ENCODE measurements around the gene TAS1R1.
A peak's percentile ranks its signal among the peaks of the same experiment; 100 is the strongest.
"Not testable (repeated sequence)": the region's sequence is repeated elsewhere in the genome, so short reads cannot be mapped to it uniquely, and the experiment has no call there.

The TAS1R1 gene

GRCh38 chr1:6597777-6598131, 42.6 kb downstream of the TAS1R1 start:
- H3K36me3 ChIP-seq (ENCODE audit: control insufficient read depth, insufficient read depth, low read length): peaks cover 48% of the 10 kb centered on the region
- no peaks in the 10 kb centered on the region for H3K9me3 ChIP-seq (ENCODE audit: control insufficient read depth, low read length)
- H3K4me1 ChIP-seq (ENCODE audit: control insufficient read depth, insufficient read depth, low read length, poor library complexity, severe bottlenecking): peaks cover 25% of the 10 kb centered on the region
- no peaks in the 10 kb centered on the region for H3K27me3 ChIP-seq (replicated peaks; ENCODE audit: control insufficient read depth, insufficient read depth, low read length, poor library complexity, severe bottlenecking)
- H3K27ac ChIP-seq (ENCODE audit: insufficient read depth, low read length, poor library complexity, severe bottlenecking): no peak overlapping the region
- no peak for DNase-seq
- no peak overlapping the region for H3K4me3 ChIP-seq (ENCODE audit: insufficient read depth, low read depth, low read length, poor library complexity, severe bottlenecking)

- peaks cover 36% of the 10 kb centered on the region for H3K4me1 ChIP-seq (ENCODE audit: control insufficient read depth, insufficient read depth, low read length, poor library complexity, severe bottlenecking)
Measured at GRCh38 chr1:6599141-6599975, 44.3 kb downstream of the TAS1R1 start.

DNA sequence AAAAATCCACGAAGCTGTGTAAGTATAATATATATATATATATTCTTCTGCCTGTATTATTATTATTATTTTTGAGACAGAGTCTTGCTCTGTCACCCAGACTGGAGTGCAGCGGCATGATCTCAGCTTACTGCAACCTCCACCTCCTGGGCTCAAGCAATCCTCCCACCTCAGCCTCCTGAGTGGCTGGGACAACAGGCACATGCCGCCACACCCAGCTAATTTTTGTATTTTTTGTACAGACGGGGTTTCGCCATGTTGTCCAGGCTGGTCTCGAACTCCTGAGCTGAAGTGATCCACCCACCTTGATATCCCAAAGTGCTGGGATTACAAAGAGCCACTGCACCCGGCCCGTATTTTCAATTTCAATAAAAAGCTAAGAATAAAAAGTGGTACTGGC, 44.9 kb downstream of the TAS1R1 start:
- Histone ChIP-seq H3K4me3 (ENCODE audit: insufficient read depth, low read depth, low read length, poor library complexity, severe bottlenecking) (peak overlapping the region; percentile 95), H3K4me1 (ENCODE audit: control insufficient read depth, insufficient read depth, low read length, poor library complexity, severe bottlenecking) (peaks cover 37% of the 10 kb centered on the region), H3K36me3 (ENCODE audit: control insufficient read depth, insufficient read depth, low read length) (peaks cover 33% of the 10 kb centered on the region), H3K27ac (ENCODE audit: insufficient read depth, low read length, poor library complexity, severe bottlenecking) (peak overlapping the region; percentile 97)
- DNase-seq; H3K9me3 ChIP-seq (ENCODE audit: control insufficient read depth, low read length); H3K27me3 ChIP-seq (replicated peaks; ENCODE audit: control insufficient read depth, insufficient read depth, low read length, poor library complexity, severe bottlenecking): not testable (repeated sequence)

More at GRCh38 chr1:6599141-6599975, 44.3 kb downstream of the TAS1R1 start:
- Histone ChIP-seq H3K9me3 (ENCODE audit: control insufficient read depth, low read length) (no peaks in the 10 kb centered on the region), H3K27ac (ENCODE audit: insufficient read depth, low read length, poor library complexity, severe bottlenecking) (peak overlapping the region; percentile 50), H3K36me3 (ENCODE audit: control insufficient read depth, insufficient read depth, low read length) (peaks cover 33% of the 10 kb centered on the region), H3K4me3 (ENCODE audit: insufficient read depth, low read depth, low read length, poor library complexity, severe bottlenecking) (peak overlapping the region; percentile 48), H3K27me3 (replicated peaks; ENCODE audit: control insufficient read depth, insufficient read depth, low read length, poor library complexity, severe bottlenecking) (no peaks in the 10 kb centered on the region)
- peak; percentile 34 to 43 (median 35) for DNase-seq

- Histone ChIP-seq H3K27ac (ENCODE audit: insufficient read depth, low read length, poor library complexity, severe bottlenecking) (peak overlapping the region; percentile 97), H3K4me3 (ENCODE audit: insufficient read depth, low read depth, low read length, poor library complexity, severe bottlenecking) (peak overlapping the region; percentile 95), H3K27me3 (replicated peaks; ENCODE audit: control insufficient read depth, insufficient read depth, low read length, poor library complexity, severe bottlenecking) (no peaks in the 10 kb centered on the region), H3K4me1 (ENCODE audit: control insufficient read depth, insufficient read depth, low read length, poor library complexity, severe bottlenecking) (peaks cover 37% of the 10 kb centered on the region), H3K9me3 (ENCODE audit: control insufficient read depth, low read length) (no peaks in the 10 kb centered on the region), H3K36me3 (ENCODE audit: control insufficient read depth, insufficient read depth, low read length) (peaks cover 27% of the 10 kb centered on the region)
- no peak for DNase-seq
Measured at GRCh38 chr1:6600410-6601048, 45.4 kb downstream of the TAS1R1 start.

DNA sequence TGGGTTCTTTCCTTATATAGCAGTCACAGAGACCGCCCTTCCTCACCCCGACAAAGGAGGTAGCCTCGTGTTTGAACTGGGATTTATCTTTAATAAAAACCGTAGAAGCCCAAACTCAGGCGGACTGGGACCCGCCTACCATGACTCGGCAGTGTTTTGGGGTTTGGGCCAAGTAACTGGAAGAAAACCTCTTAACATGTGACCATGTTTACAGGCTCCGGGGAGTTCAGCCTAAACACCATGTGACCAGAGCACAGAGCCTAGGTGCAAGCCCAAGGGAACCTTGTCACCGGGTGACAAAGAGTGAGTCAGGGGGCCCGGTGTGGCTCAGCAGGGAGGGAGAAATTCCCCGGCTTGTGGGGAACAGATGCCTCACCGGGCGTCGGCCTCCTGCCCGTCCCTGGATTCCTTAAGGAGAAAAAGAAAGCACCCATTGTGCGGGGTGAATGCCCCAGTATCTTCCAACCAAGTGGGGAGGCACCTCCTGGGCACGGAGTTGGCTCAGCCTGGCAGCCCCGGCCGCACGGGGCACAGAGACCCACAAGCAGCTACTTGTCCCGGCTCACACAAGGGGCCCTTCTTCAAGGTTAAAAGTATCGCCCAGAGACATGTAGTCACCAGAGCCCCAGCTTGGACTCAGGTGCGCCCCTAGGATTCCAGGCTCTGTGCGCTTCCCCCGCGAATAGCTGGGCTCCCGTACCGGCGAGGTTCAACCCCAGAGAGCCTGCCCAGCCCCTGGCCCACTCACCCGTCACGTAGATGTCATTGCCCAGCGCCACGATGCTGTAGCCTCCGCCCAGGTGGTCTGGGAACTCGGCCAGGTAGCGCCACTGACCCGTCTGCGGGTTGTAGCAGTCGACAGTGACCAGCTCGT, 46.2 kb downstream of the TAS1R1 start:
- Histone ChIP-seq H3K36me3 (ENCODE audit: control insufficient read depth, insufficient read depth, low read length) (peaks cover 26% of the 10 kb centered on the region), H3K4me1 (ENCODE audit: control insufficient read depth, insufficient read depth, low read length, poor library complexity, severe bottlenecking) (peaks cover 37% of the 10 kb centered on the region), H3K27ac (ENCODE audit: insufficient read depth, low read length, poor library complexity, severe bottlenecking) (peak overlapping the region; percentile 97), H3K27me3 (replicated peaks; ENCODE audit: control insufficient read depth, insufficient read depth, low read length, poor library complexity, severe bottlenecking) (no peaks in the 10 kb centered on the region), H3K9me3 (ENCODE audit: control insufficient read depth, low read length) (no peaks in the 10 kb centered on the region), H3K4me3 (ENCODE audit: insufficient read depth, low read depth, low read length, poor library complexity, severe bottlenecking) (peak overlapping the region; percentile 95)
- peak; percentile 54 to 75 (median 72) for DNase-seq

DNA sequence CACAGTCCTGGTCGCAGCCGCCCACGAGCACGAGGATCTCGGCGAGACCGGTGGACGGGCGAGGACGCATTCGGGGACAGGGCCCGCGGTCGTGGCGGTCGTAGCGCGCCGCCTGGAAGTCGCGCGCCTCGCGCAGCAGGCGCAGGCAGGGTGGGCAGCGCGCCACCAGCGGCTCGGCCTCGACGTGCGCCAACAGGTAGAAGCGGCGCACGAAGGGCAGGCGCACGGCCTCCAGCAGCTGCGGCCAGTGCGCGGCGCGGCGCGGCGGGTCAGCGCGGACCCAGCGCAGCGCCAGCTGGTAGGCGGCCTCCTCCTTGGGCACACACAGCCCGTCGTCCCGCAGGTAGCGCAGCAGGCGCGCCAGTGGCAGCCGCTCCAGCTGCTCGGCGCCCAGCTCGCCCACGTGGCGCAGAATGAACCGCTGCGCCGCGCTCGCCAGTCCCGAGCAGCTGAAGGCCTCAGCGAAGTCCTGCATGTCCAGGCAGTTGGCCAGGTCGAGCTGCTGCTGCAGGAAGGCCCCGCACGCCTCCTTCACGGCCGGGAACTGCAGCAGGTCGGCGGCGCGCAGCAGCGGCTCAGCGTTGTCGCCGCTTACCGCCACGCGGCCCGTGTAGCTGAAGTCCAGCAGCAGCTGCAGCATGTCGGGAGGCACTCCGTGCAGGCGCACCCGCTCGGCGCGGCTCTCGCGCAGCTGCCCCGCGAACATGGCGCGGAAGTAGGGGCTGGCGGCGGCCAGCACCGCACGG, 47.0 kb downstream of the TAS1R1 start:
- Histone ChIP-seq H3K27ac (ENCODE audit: insufficient read depth, low read length, poor library complexity, severe bottlenecking) (peak overlapping the region; percentile 97), H3K36me3 (ENCODE audit: control insufficient read depth, insufficient read depth, low read length) (peaks cover 18% of the 10 kb centered on the region), H3K27me3 (replicated peaks; ENCODE audit: control insufficient read depth, insufficient read depth, low read length, poor library complexity, severe bottlenecking) (no peaks in the 10 kb centered on the region), H3K4me1 (ENCODE audit: control insufficient read depth, insufficient read depth, low read length, poor library complexity, severe bottlenecking) (peaks cover 32% of the 10 kb centered on the region), H3K9me3 (ENCODE audit: control insufficient read depth, low read length) (no peaks in the 10 kb centered on the region), H3K4me3 (ENCODE audit: insufficient read depth, low read depth, low read length, poor library complexity, severe bottlenecking) (peak overlapping the region; percentile 95)
- no peak for DNase-seq

DNA sequence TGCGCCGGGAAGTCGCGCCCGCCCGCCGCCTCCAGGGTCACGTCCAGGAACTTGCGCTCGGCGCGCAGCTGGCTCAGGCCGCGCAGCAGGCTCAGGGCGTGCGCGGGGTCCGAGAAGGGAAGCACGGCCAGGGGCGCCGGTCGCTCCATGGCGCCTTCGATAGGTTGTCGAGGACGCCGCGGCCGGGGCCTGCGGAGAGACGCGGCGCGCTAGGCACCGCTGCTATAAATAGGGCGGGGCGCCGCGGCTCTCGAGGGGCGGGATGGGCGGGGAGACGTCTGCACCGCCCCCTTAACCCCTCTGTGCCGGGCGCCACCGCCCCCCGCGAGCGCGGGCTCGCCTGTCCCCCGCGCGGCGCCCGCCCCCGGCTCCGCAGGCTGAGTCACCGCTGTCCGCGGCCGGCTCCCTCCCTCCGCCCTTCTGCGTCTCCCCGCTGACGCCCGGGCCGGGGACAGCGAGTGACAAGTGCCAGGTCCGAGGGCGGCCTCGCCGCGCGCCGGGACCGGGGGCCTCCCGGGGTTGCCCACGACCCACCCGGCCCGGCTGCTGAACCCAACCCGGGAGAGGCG, 47.6 kb downstream of the TAS1R1 start, which contains the start of gene KLHL21:
Gene KLHL21 (minus strand): TSS at position 201 of the 569 bp plus-strand sequence. CDS start 52 bp downstream, at position 149.
- peaks cover 12% of the 10 kb centered on the region for H3K36me3 ChIP-seq (ENCODE audit: control insufficient read depth, insufficient read depth, low read length)
- peak; percentile 73 to 79 (median 76) for DNase-seq
- H3K27me3 ChIP-seq (replicated peaks; ENCODE audit: control insufficient read depth, insufficient read depth, low read length, poor library complexity, severe bottlenecking): no peaks in the 10 kb centered on the region
- H3K9me3 ChIP-seq (ENCODE audit: control insufficient read depth, low read length): no peaks in the 10 kb centered on the region
- H3K4me3 ChIP-seq (ENCODE audit: insufficient read depth, low read depth, low read length, poor library complexity, severe bottlenecking): peak within 1 kb of the TSS; percentile 95
- peaks cover 32% of the 10 kb centered on the region for H3K4me1 ChIP-seq (ENCODE audit: control insufficient read depth, insufficient read depth, low read length, poor library complexity, severe bottlenecking)
- H3K27ac ChIP-seq (ENCODE audit: insufficient read depth, low read length, poor library complexity, severe bottlenecking): peak within 1 kb of the TSS; percentile 97

DNA sequence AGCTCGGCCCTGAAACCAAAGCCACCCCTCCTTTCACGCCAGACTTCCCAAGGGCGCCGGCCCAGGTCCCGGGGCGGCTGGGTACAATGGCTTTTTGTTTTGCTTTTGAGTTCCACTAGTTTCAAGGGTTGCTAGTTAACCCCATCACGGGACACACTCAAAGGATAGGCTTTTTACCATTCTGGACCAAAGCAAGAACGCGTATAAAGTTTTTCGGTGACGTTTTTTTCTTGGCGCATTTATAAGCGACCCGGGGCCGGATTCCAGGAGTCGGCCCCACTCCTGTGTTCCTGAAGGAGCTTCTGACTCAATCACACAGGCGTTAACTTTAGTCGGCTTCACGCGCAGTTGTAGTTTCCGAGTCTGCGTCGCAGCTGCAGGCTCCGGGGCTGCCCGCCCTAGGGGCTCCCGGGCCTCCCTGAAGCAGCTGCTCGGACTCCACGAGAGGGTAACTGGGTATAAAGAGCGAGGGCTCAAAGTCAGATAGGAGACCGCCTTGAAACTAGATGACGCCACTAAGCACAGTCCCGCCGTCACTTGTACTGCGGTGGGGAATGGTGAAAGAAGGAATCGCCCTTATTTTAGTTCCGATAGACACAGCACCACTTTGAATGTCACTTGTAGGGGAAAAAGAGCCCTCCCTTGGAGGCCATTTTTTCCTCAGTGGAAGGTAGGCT, 48.3 kb downstream of the TAS1R1 start:
- Histone ChIP-seq H3K27me3 (replicated peaks; ENCODE audit: control insufficient read depth, insufficient read depth, low read length, poor library complexity, severe bottlenecking) (no peaks in the 10 kb centered on the region), H3K27ac (ENCODE audit: insufficient read depth, low read length, poor library complexity, severe bottlenecking) (peak overlapping the region; percentile 97), H3K36me3 (ENCODE audit: control insufficient read depth, insufficient read depth, low read length) (peaks cover 6% of the 10 kb centered on the region), H3K9me3 (ENCODE audit: control insufficient read depth, low read length) (no peaks in the 10 kb centered on the region), H3K4me1 (ENCODE audit: control insufficient read depth, insufficient read depth, low read length, poor library complexity, severe bottlenecking) (peaks cover 32% of the 10 kb centered on the region), H3K4me3 (ENCODE audit: insufficient read depth, low read depth, low read length, poor library complexity, severe bottlenecking) (peak overlapping the region; percentile 95)
- DNase-seq: peak; percentile 27 to 40 (median 30)
